Transverse colon (tissue), 4 donors: ENCODE results near the gene DYNC2H1.

Experiments used
- EP300 ChIP-seq: sonication (generic); formaldehyde crosslinking; IDR thresholded peaks from one replicate; pipeline ENCODE4 v1.6.1; 2017; ENCODE audit warnings: antibody characterized with exemption, low read depth
- POLR2A ChIP-seq: fragments of 450-650 bp; IDR thresholded peaks from one replicate; pipeline ENCODE4 v1.6.1; 2016; ENCODE audit warnings: antibody characterized with exemption, mild to moderate bottlenecking, moderate library complexity
- POLR2AphosphoS5 ChIP-seq, 3 donors: sonication (generic); formaldehyde crosslinking; IDR thresholded peaks; one replicate each; pipeline ENCODE4 v1.6.1; 2016; ENCODE audit warnings: antibody characterized with exemption in 3 of 3
- TF ChIP-seq, protein P1 (sequence below), 5 experiments: fragments of 200-600 bp in 3 of 5; fragments of 450-650 bp in 2 of 5; sonication (generic) in 3 of 5; IDR thresholded peaks; 1 replicate in 2 of 5; 2 replicates in 3 of 5; pipeline ENCODE4 v1.5.1; 2016 to 2017; ENCODE audit warnings: antibody characterized with exemption in 5 of 5, inconsistent platforms in 3 of 5, mild to moderate bottlenecking in 2 of 5, moderate library complexity in 1 of 5

DNA sequence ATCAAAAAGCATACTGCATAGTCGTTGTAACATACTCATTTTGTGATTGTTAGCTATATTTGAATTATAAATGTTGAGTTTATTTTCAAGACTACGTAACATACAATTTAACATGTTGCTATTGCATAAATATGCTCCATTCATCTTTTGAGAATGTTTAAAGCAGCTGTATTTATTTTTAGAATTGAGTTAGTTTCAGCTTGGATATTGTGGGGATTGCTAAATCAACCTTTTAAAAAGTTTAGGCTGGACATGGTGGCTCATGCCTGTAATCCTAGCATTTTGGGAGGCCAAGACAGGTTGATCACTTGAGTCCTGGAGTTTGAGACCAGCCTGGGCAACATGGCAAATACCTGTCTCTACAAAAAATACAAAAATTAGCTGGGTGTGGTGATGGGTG lies 288.1 kb downstream of the DYNC2H1 start:
- TF ChIP-seq POLR2A (no peak), EP300 (no peak), POLR2AphosphoS5 (IDR thresholded peaks at IDR 0.05) (no peak)
- TF ChIP-seq, protein P1, sequence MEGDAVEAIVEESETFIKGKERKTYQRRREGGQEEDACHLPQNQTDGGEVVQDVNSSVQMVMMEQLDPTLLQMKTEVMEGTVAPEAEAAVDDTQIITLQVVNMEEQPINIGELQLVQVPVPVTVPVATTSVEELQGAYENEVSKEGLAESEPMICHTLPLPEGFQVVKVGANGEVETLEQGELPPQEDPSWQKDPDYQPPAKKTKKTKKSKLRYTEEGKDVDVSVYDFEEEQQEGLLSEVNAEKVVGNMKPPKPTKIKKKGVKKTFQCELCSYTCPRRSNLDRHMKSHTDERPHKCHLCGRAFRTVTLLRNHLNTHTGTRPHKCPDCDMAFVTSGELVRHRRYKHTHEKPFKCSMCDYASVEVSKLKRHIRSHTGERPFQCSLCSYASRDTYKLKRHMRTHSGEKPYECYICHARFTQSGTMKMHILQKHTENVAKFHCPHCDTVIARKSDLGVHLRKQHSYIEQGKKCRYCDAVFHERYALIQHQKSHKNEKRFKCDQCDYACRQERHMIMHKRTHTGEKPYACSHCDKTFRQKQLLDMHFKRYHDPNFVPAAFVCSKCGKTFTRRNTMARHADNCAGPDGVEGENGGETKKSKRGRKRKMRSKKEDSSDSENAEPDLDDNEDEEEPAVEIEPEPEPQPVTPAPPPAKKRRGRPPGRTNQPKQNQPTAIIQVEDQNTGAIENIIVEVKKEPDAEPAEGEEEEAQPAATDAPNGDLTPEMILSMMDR (IDR thresholded peaks at IDR 0.05) = no peak
